Keratinocyte (primary cell): ENCODE data around the gene PRKCA.

Source experiments
- CTCF ChIP-seq, 3 experiments: IDR thresholded peaks in 1 of 3; conservative IDR thresholded peaks in 1 of 3; optimal IDR thresholded peaks in 1 of 3; 2 replicates in 2 of 3; 3 replicates in 1 of 3; pipeline versions ENCODE3 to v1.5.1; 2011; ENCODE audit warnings: low read length in 3 of 3, mild to moderate bottlenecking in 3 of 3, moderate library complexity in 2 of 3, control low read depth in 1 of 3, inconsistent platforms in 1 of 3; ENCODE audit not compliant: insufficient read depth in 2 of 3; ENCODE audit errors: extremely low read depth in 1 of 3
- EZH2 ChIP-seq: IDR thresholded peaks from one replicate; pipeline ENCODE4 v1.6.1; 2012; ENCODE audit warnings: inconsistent platforms, mild to moderate bottlenecking, low read length, moderate library complexity

- no peak for TF ChIP-seq CTCF (optimal IDR thresholded peaks at IDR 0.05 in 1 of 3, IDR thresholded peaks at IDR 0.05 in 1 of 3, conservative IDR thresholded peaks at IDR 0.05 in 1 of 3; ENCODE audit: extremely low read depth in 1 of 3, insufficient read depth in 2 of 3, low read length in 3 of 3)
- no peak for TF ChIP-seq EZH2
These were observed 476.8 kb downstream of the PRKCA start for GRCh38 chr17:66779237-66779606.
